PC-9 (cell line): ENCODE data around the gene CD99L2.

Experiments used
- CTCF ChIP-seq: fragments of 200-600 bp; sonication (generic); conservative IDR thresholded peaks from 2 replicates; pipeline ENCODE4 v1.6.1; 2017; ENCODE audit warnings: mixed run types, antibody characterized with exemption, mild to moderate bottlenecking, moderate library complexity
- EZH2 ChIP-seq: fragments of 200-600 bp; sonication (generic); IDR thresholded peaks from 2 replicates; pipeline ENCODE4 v1.8.0; 2017; ENCODE audit warnings: antibody characterized with exemption, low read depth

- no peak for TF ChIP-seq CTCF
- TF ChIP-seq EZH2 = no peak
These were observed 24.0 kb downstream of the CD99L2 start for GRCh38 chrX:150874448-150874847.
